HG02970 (cell line): ENCODE measurements around the gene IFT25.

Experiments
- ATAC-seq: cut with Tn5 transposase; IDR thresholded peaks from one replicate; pipeline ENCODE4 v1.9.1; 2021; ENCODE audit warnings: mild to moderate bottlenecking, moderate library complexity, moderate number of reproducible peaks; ENCODE audit not compliant: unreplicated experiment, low FRiP score

IFT25 gene

DNA sequence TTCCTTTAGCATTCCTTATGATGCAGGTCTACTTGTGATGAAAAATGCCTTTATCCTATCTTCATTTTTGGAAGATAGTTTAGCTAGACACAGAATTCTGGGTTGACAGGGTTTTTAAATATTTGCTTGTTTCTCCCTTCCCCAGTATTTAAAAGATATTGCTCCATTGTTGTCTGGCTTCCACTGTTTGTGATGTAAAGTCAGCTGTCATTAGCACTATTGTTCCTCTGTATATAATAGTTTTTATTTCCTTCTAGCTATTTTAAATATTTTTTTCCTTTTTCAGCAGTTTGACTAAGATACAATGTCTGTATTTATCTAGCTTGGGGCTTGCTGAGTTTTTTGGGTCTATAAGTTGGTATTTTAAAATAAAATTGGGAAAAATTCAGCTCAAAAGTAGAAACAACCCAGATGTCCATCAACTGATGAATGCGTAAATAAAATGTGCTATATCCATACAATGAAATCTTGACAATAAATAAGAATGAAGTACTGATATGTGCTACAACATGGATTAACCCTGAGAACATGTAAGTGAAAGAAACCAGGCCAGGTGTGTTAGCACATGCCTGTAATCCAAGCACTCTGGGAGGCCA lies 11.2 kb downstream of the IFT25 start:
- ATAC-seq = no peak

DNA sequence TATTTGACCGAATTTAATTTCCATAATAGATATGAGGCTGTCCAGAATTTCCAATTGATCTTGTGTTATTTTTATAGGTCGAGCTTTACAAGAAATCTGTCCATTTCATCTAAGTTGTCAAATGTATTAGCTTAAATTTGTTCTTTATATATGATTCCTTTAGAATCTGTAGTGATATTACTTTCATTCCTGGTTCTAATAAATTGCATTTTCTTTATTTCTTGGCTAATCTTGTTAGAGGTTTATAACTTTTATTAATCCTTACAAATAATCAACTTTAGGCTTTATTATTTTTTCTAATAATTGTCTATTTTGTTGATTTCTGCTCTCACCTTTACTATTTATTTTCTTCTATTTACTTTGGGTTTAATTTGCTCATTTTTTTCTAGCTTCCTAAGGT lies 14.0 kb downstream of the IFT25 start:
- ATAC-seq = no peak

DNA sequence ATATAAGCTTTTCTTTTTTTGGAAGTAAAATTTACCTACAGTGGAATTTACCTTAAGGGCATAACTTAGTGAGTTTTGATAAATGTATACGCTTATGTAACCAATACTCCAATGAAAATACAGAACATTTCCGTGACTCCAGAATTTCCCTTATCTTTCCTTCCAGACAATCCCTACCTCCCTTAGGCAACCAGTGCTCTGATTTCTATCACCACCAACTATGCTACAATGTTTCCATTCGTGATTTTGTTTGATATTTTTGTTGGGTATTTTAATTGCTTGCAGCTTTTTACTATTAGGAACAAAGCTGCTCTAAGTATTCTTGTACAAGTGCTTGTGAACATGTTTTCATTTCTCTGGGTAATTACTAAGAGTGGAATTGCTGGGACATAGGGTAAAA lies 14.6 kb downstream of the IFT25 start:
- ATAC-seq = no peak

DNA sequence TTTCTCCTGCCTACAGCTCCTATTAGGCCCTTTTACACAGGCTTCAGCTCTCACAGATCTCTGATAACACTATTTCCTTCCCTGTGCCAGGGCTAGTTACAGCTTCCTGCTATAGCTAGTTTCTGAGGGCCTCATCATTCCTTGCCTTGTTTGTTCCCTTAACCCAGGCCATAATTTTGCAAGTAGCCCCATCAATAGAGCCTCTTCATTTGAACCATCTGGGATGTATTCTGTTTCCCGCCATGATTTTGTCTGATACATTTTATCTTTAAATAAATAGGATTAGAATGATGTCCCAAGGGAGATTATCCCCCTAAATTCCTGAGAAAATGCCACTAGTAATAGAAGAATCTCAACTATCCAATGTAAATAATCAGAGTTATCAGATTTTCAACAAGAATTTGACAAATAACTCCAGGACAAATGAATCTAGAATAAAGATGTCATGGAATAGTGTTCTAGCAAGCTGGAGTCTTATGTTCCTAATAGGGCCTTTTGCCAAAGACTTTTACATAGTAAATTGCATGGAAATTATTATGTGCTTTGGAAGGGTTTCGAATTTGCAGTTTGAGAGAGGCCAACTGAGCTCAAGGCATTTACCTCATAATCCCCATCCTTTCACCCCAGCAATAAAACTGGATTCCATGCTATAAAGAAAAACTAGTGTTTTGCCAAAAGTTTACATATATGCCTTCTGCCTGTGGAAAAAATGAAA lies 16.1 kb downstream of the IFT25 start:
- ATAC-seq = no peak

DNA sequence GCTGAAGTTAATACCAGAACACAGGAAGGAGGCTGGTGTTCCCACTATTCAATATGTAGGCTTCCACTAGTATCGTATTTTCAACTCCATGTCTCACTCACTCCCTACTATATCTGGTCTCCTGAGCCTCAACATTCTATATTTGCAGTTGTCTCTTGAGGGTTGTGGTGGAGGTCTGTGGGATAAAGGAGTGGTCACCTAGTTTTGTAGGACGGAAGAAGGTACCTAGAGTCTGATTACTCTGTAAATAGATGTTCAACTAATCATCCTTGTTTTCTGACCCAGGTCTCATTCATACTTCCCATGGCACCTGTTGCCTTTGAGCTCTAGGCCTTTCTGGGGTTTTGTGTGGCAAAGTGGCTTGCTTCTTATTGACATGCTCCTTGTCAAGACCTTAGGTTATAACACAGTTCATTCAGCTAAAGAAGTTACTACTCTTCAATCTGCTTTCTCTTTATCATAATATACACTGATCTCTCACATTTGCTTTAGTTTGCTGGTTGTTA lies 18.1 kb downstream of the IFT25 start:
- no peak for ATAC-seq

DNA sequence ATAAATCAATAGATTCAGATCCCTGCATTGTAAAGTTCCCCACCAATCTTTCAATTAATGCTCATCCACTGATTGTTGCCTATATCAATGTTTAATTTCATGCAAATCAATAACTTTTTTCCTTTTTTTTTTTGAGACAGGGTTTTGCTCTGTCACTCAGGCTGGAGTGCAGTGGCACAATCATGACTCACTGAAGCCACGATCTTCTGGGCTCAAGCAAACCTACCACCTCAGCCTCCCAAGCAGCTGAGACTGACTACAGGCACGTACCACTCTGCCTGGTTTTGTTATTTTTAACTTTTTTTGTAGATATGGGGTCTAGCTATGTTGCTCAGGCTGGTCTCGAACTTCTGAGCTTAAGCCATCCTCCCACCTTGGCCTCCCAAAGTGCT lies 25.8 kb downstream of the IFT25 start:
- no peak for ATAC-seq

DNA sequence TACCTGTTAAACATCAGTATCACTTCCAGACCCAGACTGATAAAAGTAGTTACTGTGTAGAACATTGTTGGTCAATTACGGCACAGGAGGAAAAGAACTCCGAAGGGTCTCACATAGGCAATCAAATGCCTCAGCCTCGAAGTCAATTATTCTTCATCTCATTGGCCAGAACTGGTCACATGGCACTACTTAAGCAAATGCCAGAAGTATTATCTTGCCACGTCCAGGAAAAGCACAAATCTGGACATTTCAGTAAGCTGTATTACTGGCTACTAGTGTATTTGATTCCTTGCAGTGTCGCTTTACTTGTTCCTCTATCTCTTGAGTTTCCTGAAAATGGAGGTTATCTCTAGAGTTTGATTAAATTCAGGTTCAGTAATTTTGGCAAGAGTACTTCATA lies 27.2 kb downstream of the IFT25 start:
- no peak for ATAC-seq

DNA sequence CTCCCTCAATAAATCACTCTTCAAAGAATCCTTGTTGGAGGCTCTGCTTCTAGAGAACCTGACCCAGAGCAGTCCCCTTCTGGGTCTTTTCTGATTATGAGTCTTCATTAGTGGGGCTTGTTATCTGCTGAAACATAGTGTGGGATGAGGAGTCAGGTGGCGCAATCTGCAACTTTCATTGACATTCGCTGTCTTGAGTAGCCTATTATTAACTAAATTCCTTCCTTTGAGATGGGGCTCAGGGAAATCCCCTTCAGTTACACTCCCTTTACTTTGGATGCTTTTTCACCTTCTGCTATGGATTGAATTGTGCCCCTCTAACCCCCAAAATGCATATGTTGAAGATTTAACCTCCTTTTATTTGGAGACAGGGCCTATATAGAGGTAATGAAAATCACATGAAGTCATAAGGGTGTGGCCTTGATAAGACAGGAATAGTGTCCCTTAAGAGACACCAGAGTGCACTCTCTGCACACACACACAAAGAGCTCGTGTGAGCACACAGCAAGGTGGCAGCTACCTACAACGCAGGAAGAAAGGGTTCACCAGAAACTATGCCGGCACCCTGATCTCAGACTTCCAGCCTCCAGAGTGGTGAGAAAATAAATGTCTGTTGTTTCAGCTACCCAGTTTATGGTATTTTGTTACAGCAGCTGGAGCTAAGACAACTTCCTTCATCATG lies 32.0 kb downstream of the IFT25 start:
- ATAC-seq = no peak

DNA sequence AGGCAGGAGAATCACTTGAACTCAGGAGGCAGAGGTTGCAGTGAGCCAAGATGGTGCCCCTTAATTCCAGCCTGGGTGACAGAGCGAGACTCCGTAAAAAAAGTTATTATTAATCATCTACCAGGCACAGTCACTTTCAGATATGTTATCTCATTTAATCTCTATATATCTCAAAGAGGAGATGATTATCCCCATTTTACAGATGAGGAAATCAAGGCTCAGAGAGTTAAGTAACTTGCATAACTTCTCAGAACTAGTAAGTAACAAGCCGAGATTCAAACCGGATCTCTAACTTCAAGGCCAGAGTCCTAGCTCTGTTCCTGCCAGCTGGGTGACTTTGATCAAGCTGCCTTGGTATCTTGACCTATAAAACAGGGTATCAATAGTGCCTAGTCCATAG lies 34.1 kb downstream of the IFT25 start:
- ATAC-seq = no peak

DNA sequence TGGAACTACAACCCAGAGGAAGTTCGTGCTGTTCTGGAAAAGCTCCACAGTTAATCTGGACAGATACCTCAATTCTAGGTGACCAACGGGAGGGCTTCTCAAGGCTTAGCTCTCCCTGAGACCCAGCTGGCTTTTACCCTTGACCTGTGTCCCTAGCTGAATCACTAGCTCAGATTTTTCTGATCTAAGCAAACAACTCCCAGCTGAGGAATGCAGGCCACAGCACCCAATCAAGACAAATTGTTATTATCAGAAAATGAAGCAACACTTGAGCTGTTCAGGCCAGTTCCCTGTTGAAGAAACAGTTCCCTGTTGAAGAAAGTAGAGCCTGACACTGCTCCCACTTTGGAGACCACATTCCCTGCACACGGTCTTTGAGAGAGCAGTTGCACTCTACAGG lies 35.6 kb downstream of the IFT25 start:
- no peak for ATAC-seq

DNA sequence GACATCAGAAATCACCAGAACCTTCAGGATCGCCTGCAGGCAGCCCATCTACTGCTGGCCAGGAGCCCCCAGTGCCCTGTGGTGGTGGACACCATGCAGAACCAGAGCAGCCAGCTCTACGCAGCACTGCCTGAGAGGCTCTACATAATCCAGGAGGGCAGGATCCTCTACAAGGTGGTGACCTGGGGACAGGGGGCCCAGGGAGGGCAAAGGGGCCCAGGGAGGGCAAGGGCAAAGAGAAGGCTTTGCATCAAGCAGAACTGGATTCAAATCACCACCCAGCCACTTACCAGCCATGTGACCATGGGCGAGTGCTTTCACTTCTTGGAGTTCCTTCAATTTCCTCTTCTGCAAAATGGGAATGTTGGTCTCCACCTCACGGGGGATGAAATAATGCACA lies 39.4 kb downstream of the IFT25 start:
- ATAC-seq = no peak

DNA sequence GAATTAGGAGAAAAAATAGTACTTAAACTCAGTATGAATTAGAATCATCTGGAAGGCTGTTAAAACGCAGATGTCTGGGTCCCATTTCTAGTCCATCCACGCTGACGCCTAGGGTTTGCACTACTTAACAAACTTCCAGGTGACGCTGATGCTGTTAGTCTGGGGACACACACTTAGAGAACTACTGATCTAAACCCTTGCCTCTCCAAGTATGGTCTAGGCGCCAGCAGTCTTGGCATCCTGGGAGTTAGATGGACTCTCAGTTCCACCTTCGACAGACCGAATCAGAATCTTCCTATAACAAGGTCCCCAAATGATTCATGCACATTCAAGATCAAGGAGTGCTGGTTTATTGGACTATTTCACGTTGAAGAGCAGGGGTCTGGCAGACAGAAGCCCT lies 40.0 kb downstream of the IFT25 start:
- ATAC-seq = no peak

DNA sequence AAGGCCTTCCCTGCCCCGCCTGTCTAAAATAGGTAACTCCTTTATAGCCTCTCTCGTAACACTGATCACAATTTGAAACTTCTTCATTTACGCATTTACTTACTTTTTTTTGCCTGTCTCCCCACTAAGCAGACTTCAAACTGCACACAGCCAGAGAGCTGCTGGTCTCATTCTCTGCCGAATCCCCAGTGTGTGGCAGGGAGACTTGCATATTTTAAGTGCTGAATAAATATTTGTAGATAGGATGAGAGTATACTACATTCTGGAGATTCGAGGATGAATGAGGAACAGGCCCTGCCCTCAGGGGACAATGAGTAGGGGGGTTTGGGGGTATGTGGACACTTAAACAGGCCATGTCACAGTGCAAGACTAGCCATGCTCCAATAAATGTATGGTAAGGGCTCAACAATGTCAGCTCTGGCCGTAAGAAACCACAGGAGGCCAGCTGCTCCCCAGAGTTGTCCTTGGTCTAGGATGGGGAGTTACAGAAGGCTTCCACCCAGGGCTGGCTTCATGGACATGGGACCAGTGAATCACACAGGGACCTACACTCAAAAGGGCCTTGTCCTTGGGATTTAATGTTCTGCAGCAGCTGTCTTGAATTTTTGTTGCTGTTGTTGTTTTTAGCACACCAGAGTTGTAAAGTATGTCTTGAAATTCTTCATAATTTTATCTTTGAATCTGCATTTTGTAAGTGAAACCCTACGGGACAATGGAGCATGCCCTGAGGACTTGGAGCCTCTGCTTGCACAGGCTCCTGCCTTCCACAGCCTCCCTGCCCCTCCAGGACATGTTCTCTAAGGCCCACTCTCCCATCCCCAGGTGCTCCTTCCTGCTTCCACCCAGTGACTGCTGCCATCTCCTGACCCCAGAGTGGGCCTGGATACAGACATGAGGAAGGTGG lies 43.0 kb downstream of the IFT25 start:
- ATAC-seq = no peak

DNA sequence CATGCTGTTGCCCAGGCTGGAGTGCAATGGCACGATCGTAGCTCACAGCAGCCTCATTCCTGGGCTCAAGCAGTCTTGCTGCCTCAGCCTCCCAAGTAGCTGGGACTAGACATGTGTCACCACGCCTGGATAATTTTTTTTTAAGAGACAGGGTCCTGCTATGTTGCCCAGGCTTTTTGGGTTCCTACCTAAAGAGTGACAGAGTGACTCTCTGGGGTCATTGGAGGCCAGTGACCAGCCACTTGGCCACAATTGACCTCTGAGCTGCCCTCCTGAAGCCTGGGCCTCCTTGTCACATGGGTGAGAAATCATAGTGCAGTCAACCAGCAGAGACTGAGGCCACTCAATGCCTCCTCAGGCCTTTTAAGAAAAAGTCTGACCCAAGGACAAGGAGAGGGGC lies 45.8 kb downstream of the IFT25 start:
- ATAC-seq = no peak

DNA sequence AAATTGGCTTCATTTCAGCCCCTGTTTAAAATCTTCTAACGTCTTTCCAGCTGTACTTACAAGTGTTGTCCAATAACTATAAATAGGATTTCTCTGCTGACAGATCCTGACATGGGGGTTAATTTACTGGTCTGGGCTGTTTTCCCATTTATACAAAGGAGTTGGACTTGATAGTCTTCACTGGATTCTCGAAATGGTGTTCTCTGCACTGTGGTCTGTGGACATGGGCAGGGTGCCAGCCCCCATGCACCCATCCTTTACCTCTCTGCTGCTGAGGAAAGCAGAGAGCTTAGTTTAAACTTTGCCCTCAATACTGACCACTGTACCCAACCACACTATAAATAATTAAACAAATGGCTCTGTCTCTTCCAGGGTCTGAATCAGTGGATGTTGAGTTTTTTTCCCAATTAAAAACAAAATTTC lies 46.3 kb downstream of the IFT25 start:
- ATAC-seq = no peak

DNA sequence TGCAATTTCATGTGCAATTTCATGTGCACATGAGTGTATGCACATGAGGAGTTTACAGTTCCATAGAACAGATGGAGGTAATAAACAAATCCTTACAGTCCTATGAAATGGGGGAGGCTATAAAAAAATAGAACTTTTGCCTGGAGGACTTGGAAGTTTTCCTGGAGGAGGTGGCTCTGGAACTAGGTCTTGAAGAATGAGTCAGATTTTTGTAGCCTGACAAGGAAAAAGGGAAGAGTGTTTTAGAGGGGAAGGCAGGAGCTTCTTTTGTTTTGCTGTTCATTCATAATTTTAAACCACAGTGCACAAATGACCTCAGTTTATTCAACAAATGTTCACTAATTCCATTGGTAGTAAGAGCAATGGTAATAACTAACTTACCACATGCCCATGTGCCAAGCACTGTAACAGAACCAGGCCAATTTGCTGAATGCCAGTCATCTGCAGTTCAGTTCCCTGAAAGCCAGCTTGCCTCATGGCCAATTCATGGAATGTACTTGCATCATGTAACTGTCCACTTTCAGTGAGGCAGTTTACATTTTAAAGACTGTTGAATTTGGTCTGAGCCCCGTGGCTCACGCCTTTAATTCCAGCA lies 48.8 kb downstream of the IFT25 start:
- no peak for ATAC-seq

DNA sequence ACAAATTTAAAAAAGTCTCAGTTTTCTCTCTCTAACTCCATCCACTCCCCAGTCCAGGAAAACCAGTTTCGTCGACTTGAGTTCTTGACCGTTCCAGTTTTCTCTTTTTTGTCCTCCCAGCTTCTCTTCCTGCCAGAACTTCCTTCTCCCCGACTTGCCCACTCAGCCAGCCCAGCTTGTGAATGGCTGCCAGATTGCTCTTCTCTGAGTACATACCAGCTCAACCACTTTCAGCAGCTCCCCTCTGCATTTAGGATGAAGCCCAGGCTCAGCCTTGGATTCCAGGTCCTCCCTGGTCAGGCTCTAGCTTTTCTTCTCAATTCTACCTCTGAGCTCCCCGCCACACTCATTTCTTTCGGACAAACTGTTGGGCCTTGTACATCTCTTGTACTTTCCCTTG lies 50.1 kb downstream of the IFT25 start:
- no peak for ATAC-seq

DNA sequence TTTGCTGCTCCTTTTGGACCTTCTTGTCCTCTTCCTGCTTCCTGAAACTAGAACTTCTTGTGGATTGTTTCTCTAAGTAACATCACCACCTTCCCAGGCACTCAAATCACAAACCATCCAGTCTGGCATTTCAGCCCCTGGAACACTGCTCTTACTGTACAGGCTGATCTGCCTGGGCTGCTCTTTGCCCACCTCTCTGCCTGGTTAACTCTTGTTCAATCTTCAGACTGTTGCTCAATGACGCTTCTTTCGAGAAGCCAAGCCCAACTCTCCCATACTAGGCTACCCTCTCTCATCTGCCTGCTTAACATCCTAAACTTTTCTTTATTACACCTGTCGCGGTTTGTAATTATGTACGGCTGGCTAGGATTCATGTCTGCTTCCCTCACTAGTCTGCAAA lies 50.9 kb downstream of the IFT25 start:
- no peak for ATAC-seq

DNA sequence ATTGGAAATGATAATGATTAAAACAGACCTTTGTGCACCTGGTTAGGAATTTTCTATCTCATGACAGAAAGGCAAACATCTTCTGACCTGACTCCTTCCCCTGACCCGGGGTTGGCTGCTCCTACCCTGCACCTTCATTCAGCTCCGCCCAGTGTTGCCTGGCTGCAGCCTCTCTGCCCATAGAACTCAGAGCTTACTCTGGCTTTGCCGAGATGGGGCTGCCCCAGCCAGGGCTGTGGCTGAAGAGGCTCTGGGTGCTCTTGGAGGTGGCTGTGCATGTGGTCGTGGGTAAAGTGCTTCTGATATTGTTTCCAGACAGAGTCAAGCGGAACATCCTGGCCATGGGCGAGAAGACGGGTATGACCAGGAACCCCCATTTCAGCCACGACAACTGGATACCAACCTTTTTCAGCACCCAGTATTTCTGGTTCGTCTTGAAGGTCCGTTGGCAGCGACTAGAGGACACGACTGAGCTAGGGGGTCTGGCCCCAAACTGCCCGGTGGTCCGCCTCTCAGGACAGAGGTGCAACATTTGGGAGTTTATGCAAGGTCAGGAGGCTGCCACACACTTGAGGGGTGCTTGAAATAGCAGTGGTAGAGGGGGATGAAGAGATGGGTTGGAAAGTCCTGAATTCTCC lies 51.4 kb downstream of the IFT25 start, which contains the start of gene DIO1:
Gene DIO1 (plus strand): TSS at position 189 of the 638 bp plus-strand sequence. CDS start 24 bp downstream, at position 213.
- ATAC-seq = no peak

DNA sequence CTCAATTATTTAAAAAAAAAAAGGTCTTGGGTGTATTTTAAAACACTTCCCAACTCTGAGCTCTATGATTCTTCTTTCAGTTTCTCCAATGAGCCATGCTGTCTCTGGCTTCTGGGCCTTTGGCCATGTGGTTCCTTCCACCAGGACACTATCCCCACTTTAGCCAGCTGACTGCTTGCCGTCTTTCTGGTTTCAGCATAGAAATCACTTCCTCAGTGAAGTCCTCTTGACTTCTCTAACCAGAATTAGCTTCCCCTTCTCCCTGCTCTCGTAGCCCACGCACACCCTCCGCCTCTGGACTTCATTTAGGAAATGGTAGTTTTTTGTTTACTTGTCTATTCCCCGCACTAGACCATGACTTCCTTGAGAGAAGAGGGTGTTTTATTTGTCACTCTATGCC lies 52.6 kb downstream of the IFT25 start:
- ATAC-seq = no peak
